Liver (tissue), 9 donors: ENCODE data around the gene RCOR1. TPM values are rescaled to one million over a fixed set of nuclear protein-coding genes. Genes with fewer than 3 reads are reported as not detected.

Experiments
- DNase-seq: peaks from one replicate; pipeline ENCODE4 v3.0.0-alpha.2; 2017; ENCODE audit warnings: low spot score
- H3K27ac ChIP-seq, 2 donors: one replicate each; pipeline ENCODE4 v1.7.0; 2013; ENCODE audit warnings: inconsistent platforms in 2 of 2, low read length in 2 of 2, control low read depth in 1 of 2, low read depth in 1 of 2, mild to moderate bottlenecking in 1 of 2
- H3K27me3 ChIP-seq, 4 donors: one replicate each; pipeline versions ENCODE4 v1.6.1 to v1.7.0; 2013; ENCODE audit warnings: low read length in 3 of 4, inconsistent platforms in 1 of 4, mild to moderate bottlenecking in 1 of 4, moderate library complexity in 1 of 4; ENCODE audit not compliant: control insufficient read depth in 4 of 4, insufficient read depth in 4 of 4
- H3K36me3 ChIP-seq, 4 donors: one replicate each; pipeline versions ENCODE4 v1.6.1 to v1.7.0; 2013; ENCODE audit warnings: low read length in 3 of 4, mild to moderate bottlenecking in 3 of 4, low read depth in 1 of 4, moderate library complexity in 1 of 4; ENCODE audit not compliant: control insufficient read depth in 4 of 4, insufficient read depth in 3 of 4
- H3K4me1 ChIP-seq, 4 donors: one replicate each; pipeline versions ENCODE4 v1.6.1 to v1.7.0; 2013; ENCODE audit warnings: low read length in 3 of 4, mild to moderate bottlenecking in 3 of 4, moderate library complexity in 1 of 4; ENCODE audit not compliant: control insufficient read depth in 4 of 4, insufficient read depth in 4 of 4
- H3K4me3 ChIP-seq, 3 donors: one replicate each; pipeline versions ENCODE4 v1.6.1 to v1.7.0; 2013; ENCODE audit warnings: low read length in 3 of 3, control low read depth in 1 of 3, low read depth in 1 of 3, mild to moderate bottlenecking in 1 of 3
- H3K9ac ChIP-seq, 2 donors: one replicate each; pipeline ENCODE4 v1.7.0; 2013; ENCODE audit warnings: low read length in 2 of 2, mild to moderate bottlenecking in 2 of 2, moderate library complexity in 2 of 2, control low read depth in 1 of 2, low read depth in 1 of 2
- H3K9me3 ChIP-seq, 4 donors: one replicate each; pipeline versions ENCODE4 v1.6.1 to v1.7.0; 2013; ENCODE audit warnings: low read length in 3 of 4; ENCODE audit not compliant: control insufficient read depth in 4 of 4
- EGR1 ChIP-seq, 2 donors: IDR thresholded peaks; 2 replicates each; pipeline ENCODE4 v1.6.1; 2016 to 2018; ENCODE audit warnings: antibody characterized with exemption in 2 of 2, low read depth in 2 of 2
- FOXA1 ChIP-seq: IDR thresholded peaks from 2 replicates; pipeline ENCODE4 v1.6.1; 2016; ENCODE audit warnings: antibody characterized with exemption
- FOXA2 ChIP-seq: IDR thresholded peaks from 2 replicates; pipeline ENCODE4 v1.6.1; 2016; ENCODE audit warnings: antibody characterized with exemption
- HNF4A ChIP-seq, 2 donors: conservative IDR thresholded peaks; 2 replicates each; pipeline ENCODE4 v1.6.1; 2016; ENCODE audit warnings: antibody characterized with exemption in 2 of 2, mild to moderate bottlenecking in 2 of 2
- HNF4G ChIP-seq: IDR thresholded peaks from 2 replicates; pipeline ENCODE4 v1.6.1; 2016; ENCODE audit warnings: antibody characterized with exemption
- JUND ChIP-seq, 2 donors: IDR thresholded peaks; 2 replicates each; pipeline ENCODE4 v1.6.1; 2016; ENCODE audit warnings: antibody characterized with exemption in 2 of 2
- NR2F2 ChIP-seq: IDR thresholded peaks from 2 replicates; pipeline ENCODE4 v1.6.1; 2016; ENCODE audit warnings: antibody characterized with exemption
- RAD21 ChIP-seq, 2 donors: IDR thresholded peaks; 2 replicates each; pipeline ENCODE4 v1.6.1; 2016; ENCODE audit warnings: antibody characterized with exemption in 2 of 2, mild to moderate bottlenecking in 2 of 2
- REST ChIP-seq: IDR thresholded peaks from 2 replicates; pipeline ENCODE4 v1.6.1; 2016; ENCODE audit warnings: antibody characterized with exemption, mild to moderate bottlenecking
- RXRA ChIP-seq, 2 donors: IDR thresholded peaks; 2 replicates each; pipeline ENCODE4 v1.6.1; 2017 to 2018; ENCODE audit warnings: antibody characterized with exemption in 2 of 2, mild to moderate bottlenecking in 1 of 2
- SP1 ChIP-seq: IDR thresholded peaks from 2 replicates; pipeline ENCODE4 v1.6.1; 2018; ENCODE audit warnings: antibody characterized with exemption, mild to moderate bottlenecking
- TAF1 ChIP-seq: conservative IDR thresholded peaks from 2 replicates; pipeline ENCODE4 v1.6.1; 2016; ENCODE audit warnings: antibody characterized with exemption, mild to moderate bottlenecking
- YY1 ChIP-seq: IDR thresholded peaks from 2 replicates; pipeline ENCODE4 v1.6.1; 2016; ENCODE audit warnings: antibody characterized with exemption, mild to moderate bottlenecking
- ZBTB33 ChIP-seq: IDR thresholded peaks from 2 replicates; pipeline ENCODE4 v1.6.1; 2016; ENCODE audit warnings: antibody characterized with exemption
- WGBS: extraction: QIAGEN DNeasy Blood & Tissue Kit; methylation state at CpG from one replicate; pipeline ENCODE4 v1.1.7; 2013; 5-methylcytosine and 5-hydroxymethylcytosine counted together
- polyA plus RNA-seq, 2 donors: library from polyadenylated mRNA; stranded (reverse) in 1 of 2; unstranded in 1 of 2; fragments of 200-250 nt in 1 of 2; fragments of >200 nt in 1 of 2; fragmentation: Nextera tagmentation in 1 of 2; extraction: Ambion mirVana in 1 of 2; gene quantifications; one replicate each; pipeline versions ENCODE4 v1.2.1 to v1.2.3, GENCODE V29; 2013 to 2015
- total RNA-seq, 2 donors: library from RNA; depleted of rRNA; stranded (reverse); fragments of >200 nt; gene quantifications; one replicate each; pipeline ENCODE4 v1.2.3, GENCODE V29; 2014
- TF ChIP-seq, protein P1 (sequence below): IDR thresholded peaks from 2 replicates; pipeline ENCODE4 v1.6.1; 2016; ENCODE audit warnings: antibody characterized with exemption
- TF ChIP-seq, protein P2 (sequence below): IDR thresholded peaks from 2 replicates; pipeline ENCODE4 v1.6.1; 2016; ENCODE audit warnings: antibody characterized with exemption
- TF ChIP-seq, protein P3 (sequence below): fragments of 150-350 bp; IDR thresholded peaks from 2 replicates; pipeline ENCODE4 v1.5.1; 2017; ENCODE audit warnings: improper control_type of control experiment, low read depth, low read length; ENCODE audit not compliant: missing input control
- donor health status: healthy.
- donor health status: healthy.
- donor health status: healthy.
- donor health status: healthy.
- donor health status: healthy.

RCOR1 gene
- total and polyA plus RNA-seq, 4 donors: 4.2 to 17.0 (median 5.7) TPM

GRCh38 chr14:102591372-102591943, 991 bp upstream of the RCOR1 start:
- peaks cover 4 to 13% (median 10%) of the 10 kb centered on the region in 4 donors for H3K4me1 ChIP-seq
- WGBS: 3% methylated on average over 37 of the region's 37 CpGs
- H3K27me3 ChIP-seq: no peaks in the 10 kb centered on the region
- DNase-seq: peak; percentile 62
- peak overlapping the region; percentile 23 to 97 (median 78) for H3K4me3 ChIP-seq
- H3K27ac ChIP-seq: peak overlapping the region; percentile 99
- no peak for TF ChIP-seq RAD21 (IDR thresholded peaks at IDR 0.05)
- TF ChIP-seq ZBTB33: no peak
- TF ChIP-seq, protein P1, sequence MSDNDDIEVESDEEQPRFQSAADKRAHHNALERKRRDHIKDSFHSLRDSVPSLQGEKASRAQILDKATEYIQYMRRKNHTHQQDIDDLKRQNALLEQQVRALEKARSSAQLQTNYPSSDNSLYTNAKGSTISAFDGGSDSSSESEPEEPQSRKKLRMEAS: no peak
- TF ChIP-seq JUND (IDR thresholded peaks at IDR 0.05): no peak
- no peak for TF ChIP-seq NR2F2
- no peak for TF ChIP-seq HNF4G
- no peak for TF ChIP-seq FOXA2
- TF ChIP-seq, protein P2, sequence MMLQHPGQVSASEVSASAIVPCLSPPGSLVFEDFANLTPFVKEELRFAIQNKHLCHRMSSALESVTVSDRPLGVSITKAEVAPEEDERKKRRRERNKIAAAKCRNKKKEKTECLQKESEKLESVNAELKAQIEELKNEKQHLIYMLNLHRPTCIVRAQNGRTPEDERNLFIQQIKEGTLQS: no peak
- TF ChIP-seq RXRA (IDR thresholded peaks at IDR 0.05): no peak
- no peak for TF ChIP-seq TAF1
- no peak for TF ChIP-seq REST
- TF ChIP-seq, protein P3, sequence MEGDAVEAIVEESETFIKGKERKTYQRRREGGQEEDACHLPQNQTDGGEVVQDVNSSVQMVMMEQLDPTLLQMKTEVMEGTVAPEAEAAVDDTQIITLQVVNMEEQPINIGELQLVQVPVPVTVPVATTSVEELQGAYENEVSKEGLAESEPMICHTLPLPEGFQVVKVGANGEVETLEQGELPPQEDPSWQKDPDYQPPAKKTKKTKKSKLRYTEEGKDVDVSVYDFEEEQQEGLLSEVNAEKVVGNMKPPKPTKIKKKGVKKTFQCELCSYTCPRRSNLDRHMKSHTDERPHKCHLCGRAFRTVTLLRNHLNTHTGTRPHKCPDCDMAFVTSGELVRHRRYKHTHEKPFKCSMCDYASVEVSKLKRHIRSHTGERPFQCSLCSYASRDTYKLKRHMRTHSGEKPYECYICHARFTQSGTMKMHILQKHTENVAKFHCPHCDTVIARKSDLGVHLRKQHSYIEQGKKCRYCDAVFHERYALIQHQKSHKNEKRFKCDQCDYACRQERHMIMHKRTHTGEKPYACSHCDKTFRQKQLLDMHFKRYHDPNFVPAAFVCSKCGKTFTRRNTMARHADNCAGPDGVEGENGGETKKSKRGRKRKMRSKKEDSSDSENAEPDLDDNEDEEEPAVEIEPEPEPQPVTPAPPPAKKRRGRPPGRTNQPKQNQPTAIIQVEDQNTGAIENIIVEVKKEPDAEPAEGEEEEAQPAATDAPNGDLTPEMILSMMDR: no peak
- TF ChIP-seq YY1: no peak
- no peak for TF ChIP-seq FOXA1
- TF ChIP-seq SP1: no peak
- TF ChIP-seq HNF4A (conservative IDR thresholded peaks at IDR 0.05): no peak
- no peak for TF ChIP-seq EGR1 (IDR thresholded peaks at IDR 0.05; ENCODE audit: low read depth in 2 of 2)
- peak overlapping the region in 1 of 2 donors; percentile 59 for H3K9ac ChIP-seq
- no peaks in the 10 kb centered on the region for H3K9me3 ChIP-seq
- no peaks in the 10 kb centered on the region for H3K36me3 ChIP-seq

- TF ChIP-seq, protein P1: no peak
- Histone ChIP-seq H3K27ac (peak overlapping the region; percentile 59 to 84), H3K36me3 (no peaks in the 10 kb centered on the region), H3K9ac (no peak overlapping the region), H3K4me3 (peak overlapping the region; percentile 67 to 99 (median 69)), H3K4me1 (peaks cover 4 to 13% (median 10%) of the 10 kb centered on the region in 4 donors), H3K27me3 (no peaks in the 10 kb centered on the region), H3K9me3 (no peaks in the 10 kb centered on the region)
- WGBS: under 1% methylated on average over 49 of the region's 49 CpGs
- no peak for DNase-seq
Observed at GRCh38 chr14:102592763-102593060, 263 bp downstream of the RCOR1 start.
